COR-L47 (cell line): ENCODE results near the gene GDPD2.

Source experiments
- DNase-seq: peaks from one replicate; lab custom pipeline; 2025; lab: John Stamatoyannopoulos, UW

GDPD2 gene

DNA sequence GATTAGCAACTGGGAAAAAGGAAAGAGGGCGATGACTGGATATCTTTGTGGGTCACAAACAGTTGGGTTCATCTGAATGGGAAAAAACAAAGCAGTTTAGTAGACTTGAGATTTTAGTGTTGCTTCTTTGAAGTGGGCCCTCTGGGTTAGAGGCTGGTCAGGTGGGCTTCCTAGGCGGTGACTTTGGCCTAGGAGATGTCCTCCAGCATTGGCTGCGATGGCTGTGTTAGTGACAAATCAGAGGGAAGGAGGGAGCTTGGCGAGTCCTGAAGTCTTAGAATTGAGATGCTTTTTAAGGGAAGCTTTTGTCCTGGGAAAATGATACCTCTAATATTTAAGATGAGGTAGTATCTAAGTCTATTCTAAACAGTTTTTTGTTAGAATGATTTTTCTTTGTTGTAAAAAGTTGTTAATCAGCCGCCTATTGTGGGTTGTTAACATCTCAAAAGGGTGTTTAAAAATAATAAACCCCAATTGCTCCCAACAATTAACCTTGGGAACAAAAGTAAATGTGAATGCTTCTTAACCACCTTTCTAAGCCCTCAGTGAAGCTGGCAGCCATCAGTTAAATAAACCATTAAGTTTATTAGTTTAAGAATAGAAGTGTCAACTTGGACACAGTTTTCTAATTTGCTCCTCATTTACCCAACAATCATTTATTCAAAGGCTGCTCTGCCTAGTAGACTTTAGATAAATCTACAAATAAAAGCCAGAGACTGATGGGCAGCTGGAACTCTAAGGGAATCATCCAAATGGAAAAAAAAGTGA lies 53.2 kb downstream of the GDPD2 start:
- no peak for DNase-seq

DNA sequence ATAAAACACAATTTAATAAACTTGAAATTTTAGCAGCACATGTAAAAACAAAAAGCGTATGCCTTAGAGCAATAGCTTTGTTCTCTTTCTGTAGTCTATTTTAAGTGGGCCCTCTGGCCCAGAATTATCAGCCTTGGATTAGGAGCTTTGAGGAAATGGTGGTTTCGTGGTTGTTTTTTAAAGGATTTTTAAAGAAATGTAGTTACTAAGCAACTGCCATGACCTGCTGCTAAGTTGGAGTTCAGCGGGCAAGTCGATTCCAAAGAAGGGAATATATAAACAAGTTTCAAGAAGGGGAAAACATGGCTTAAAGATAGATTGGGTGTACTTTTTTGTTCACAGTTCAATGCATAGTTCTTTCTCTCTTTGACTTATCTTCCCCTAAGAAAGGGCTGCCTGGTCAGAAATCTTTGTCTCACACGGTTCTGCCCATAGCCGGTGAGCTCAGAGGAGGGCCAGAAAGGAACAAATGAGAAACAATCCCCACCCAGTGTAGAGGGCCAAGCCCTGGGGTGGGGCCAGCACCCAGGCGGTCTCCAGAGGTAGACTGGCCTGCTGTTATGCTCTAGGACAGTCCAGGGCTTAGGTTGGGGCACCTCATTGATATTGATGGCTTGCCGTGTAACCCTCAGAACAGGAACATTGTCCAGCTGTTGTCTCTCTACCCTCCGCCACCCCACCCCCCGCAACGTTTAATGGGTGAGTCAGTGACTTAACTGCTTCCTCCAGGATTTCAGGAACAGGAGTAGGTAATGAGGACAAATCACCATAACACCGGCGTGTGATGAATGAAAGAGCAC lies 54.0 kb downstream of the GDPD2 start:
- peak; percentile 23 for DNase-seq

DNA sequence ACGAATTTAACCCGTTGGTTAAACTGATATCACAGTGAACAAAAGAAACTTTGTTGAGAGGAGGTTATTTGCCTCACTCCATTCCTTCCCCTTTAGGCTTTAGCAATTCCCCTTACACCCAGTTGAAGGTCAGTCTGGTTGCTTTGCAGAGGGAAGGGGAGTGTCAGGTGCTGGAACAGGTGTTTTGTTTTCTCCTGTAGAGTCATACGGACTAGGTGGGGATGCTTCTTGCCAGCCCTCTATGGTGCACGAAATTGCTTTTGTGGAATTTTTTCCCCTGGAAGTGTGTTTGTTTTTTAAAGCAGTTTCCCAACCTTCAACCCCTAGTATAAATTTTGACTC lies 54.6 kb downstream of the GDPD2 start:
- no peak for DNase-seq

DNA sequence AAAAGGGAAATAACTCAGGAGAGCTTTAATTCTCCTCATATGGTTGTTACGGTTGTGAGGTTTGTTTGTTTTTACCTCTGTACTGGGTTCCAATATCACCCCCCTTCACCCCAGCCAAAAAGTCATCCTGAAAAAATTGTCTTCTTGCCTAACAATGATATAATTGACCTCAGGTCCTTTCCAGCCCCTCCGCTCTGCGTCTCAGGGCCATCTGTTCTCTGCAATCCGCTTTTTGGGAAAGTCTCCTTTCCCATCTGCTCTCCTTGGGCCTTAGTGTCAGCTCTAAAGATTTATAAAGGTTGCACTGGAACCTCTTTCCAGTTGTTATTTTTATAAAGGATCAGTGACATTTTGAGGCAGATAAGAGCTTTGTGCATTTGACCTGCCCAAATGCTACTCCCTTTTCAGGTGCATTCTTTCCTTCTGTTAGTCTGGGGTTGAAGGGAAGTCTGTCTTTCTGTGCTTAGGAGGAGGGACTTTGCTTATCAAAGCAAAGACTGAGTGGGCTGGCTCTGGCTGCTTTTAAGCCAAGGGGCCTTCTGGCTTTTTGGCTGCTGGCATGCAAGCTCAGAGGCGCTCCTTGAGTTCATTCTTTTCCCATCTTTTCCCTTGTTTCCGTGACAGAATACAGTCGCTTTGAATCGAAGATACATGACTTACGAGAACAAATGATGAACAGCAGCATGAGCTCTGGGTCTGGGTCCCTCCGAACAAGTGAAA lies 55.6 kb downstream of the GDPD2 start:
- DNase-seq = no peak

DNA sequence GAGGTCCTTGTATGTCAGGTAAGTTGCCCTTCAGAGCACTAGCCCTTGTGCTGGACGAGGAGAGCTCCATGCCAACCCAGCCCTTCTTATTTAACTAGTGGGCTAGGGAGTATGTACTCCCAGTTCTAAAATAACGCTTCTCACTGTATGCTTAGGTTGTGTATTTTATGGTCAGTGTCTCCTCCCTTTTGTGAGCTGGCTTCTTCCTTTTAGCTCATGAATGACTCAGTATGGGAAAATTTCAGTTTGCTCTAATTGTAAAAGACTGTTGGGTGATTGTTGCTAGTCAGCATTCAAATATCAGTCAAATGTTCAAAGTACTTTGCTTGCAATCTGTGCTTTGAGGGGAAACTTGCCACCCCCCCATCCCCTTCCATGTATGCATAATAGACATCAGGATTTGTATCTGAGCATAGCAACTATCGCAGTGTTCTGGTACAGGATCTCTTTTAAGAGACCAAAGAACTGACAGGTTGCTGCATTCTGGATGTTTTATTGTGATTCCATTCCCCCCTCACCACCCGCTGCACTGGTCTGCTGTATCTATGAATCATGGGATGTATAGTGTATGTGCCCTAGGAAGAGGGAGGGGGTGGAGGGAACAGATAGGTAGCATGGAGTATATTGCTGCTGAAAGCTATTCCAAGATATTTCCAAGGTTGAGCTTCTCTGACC lies 56.3 kb downstream of the GDPD2 start:
- DNase-seq = no peak

DNA sequence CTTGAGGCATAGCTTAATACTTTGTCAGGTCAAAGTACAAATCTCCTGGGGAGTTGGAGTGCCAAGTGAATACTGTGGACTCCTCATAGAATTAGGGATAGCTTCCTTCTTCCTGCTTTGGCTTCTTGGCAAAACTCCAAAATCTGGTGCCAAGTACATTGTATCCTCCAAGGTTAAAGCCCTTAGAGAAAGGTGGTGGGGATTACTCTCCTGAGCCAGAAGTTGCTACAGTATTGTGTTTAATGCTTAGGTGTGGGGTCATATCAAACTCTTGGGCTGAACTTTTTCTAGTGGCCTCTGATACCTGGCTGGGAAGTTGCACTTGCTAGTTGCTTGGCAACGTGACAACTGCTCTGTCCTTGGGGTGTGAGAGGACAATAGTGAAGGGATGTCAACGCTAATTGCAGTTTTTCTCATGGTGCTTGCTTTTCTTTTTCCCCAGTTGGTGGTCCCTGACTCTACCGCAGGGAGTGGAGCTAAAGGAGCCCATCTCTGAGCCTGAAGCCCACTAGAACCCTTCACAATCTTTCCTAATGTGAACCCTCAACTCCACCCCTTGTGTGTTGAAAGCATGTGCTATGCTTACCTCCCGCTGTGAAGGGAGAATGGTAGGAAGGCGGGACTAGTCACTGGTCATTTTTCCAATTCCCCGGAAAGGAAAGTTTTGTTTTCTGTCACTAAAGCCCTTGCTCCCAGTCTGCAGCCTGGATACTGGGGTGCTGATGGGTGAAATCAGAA lies 57.0 kb downstream of the GDPD2 start:
- DNase-seq = peak; percentile 60

DNA sequence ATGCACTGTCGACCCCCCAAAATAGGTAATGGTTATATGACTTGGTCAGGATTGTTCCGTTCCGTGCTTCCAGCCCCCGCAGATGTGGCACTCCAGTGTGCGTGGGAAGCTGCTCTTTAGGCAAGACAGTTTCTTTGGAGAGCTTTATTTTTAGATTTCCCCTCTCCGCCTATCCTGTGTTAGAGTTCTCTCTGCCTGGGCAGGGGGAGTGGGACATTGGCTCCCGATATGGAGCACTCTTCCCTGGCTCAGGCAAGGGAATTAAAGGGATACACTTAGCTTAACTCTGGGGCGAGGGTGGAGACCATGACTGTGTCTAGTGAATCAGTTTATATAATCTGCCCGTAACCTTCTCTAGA lies 57.5 kb downstream of the GDPD2 start:
- no peak for DNase-seq

DNA sequence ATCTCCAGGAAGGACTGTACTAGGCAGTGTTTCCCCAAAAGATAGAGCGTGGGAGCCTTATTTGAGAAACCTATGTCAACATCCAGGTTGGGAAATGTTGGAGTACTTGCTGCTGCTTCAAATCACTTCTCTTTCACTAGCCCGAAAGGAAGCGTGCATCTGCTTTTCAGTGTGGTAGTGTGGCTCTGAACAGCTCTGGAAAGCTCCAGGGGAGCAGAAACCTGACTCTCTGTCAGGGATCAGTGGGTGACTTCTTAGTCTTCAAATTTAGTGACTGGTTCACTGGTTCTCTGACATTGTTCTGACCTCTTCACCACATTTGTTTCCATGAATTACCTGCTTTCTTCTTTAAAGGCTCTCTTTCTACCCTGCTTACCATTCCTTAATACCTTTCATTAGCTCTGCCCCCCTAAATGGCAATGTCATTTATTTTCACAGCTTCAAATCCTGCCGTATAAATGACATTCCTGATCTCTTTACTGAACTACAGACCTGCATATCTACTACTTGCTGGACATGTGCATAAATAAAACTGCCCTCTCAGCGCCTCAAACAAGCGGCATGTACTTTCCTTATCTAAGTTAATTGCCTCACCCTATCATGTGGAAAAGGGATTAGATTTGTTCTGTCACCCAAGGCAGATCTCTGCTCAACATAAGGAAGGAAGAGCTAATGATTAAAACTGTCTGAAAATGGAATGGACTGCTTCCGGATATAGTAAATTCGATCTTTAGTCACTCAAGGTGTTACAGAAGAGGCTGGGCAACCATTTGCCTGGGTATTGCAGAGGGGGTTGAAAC lies 58.6 kb downstream of the GDPD2 start:
- DNase-seq = no peak

DNA sequence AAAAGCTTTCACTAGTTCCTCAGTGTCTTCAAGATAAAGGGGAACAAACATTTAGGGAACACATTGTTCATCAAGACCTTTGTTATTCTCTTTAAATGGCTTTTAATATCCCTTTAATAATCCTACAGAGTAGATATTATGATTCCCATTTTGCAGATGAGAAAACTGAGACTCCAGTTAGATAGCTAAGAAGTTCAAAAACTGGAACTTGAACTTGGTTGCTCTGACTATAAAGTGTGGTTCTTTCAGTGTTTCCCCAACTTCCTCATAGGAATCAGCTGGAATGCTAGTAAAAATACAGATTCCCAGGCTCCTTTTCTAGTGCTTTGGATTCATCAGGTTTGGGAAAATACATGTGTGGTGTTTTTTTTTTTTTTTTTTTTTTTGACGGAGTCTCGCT lies 59.2 kb downstream of the GDPD2 start:
- no peak for DNase-seq
